HEK293 (cell line): ENCODE measurements around the gene USP46.

Source experiments
- CTCF ChIA-PET: fragments of 350-600 bp; formaldehyde crosslinking; extraction: SDS; loops from one replicate; lab custom pipeline; 2021; ENCODE audit warnings: antibody characterized with exemption; lab: Yijun Ruan, JAX
- POLR2A ChIA-PET: fragments of 300-600 bp; formaldehyde crosslinking; extraction: SDS; loops from one replicate; lab custom pipeline; 2020; ENCODE audit warnings: antibody characterized with exemption, inconsistent platforms; lab: Yijun Ruan, JAX
- H3K27ac ChIP-seq: fragments of 200-500 bp; sonication (Bioruptor generic); 2 replicates; pipeline ENCODE4 v1.5.1; 2014; ENCODE audit warnings: low read depth, low read length, control low read depth, inconsistent platforms; ENCODE audit errors: extremely low read depth
- H3K36me3 ChIP-seq, 2 experiments: fragments of 200-500 bp in 1 of 2; sonication (Bioruptor generic) in 1 of 2; 1 replicate in 1 of 2; 2 replicates in 1 of 2; pipeline ENCODE4 v1.5.1; 2014 to 2017; ENCODE audit warnings: inconsistent platforms in 2 of 2, low read length in 2 of 2; ENCODE audit not compliant: control insufficient read depth in 2 of 2, insufficient read depth in 1 of 2
- H3K4me1 ChIP-seq: fragments of 200-500 bp; sonication (Bioruptor generic); 2 replicates; pipeline ENCODE4 v1.5.1; 2014; ENCODE audit warnings: mild to moderate bottlenecking, low read length, inconsistent platforms; ENCODE audit not compliant: control insufficient read depth, insufficient read depth
- H3K4me3 ChIP-seq: 2 replicates; pipeline ENCODE4 v1.5.1; 2011; ENCODE audit warnings: low read depth, mild to moderate bottlenecking, control low read depth, low read length, moderate library complexity
- H3K9me3 ChIP-seq: fragments of 200-500 bp; sonication (Bioruptor generic); 2 replicates; pipeline ENCODE4 v1.5.1; 2014; ENCODE audit warnings: low read depth, low read length, inconsistent platforms; ENCODE audit not compliant: control insufficient read depth, insufficient read depth
- GLIS1 ChIP-seq: fragments of 450-650 bp; formaldehyde crosslinking; IDR thresholded peaks from 2 replicates; pipeline ENCODE4 v1.5.1; 2016; ENCODE audit warnings: missing biosample characterization, missing genetic modification characterization
- KLF1 ChIP-seq: fragments of 450-650 bp; formaldehyde crosslinking; IDR thresholded peaks from 2 replicates; pipeline ENCODE4 v1.5.1; 2016; ENCODE audit warnings: missing biosample characterization, missing genetic modification characterization
- ZNF133 ChIP-seq: fragments of 450-650 bp; formaldehyde crosslinking; IDR thresholded peaks from 2 replicates; pipeline ENCODE4 v1.5.1; 2016; ENCODE audit warnings: missing biosample characterization, missing genetic modification characterization
- ZNF146 ChIP-seq: fragments of 450-650 bp; formaldehyde crosslinking; IDR thresholded peaks from 2 replicates; pipeline ENCODE4 v1.5.1; 2016; ENCODE audit warnings: missing biosample characterization, missing genetic modification characterization
- ZNF18 ChIP-seq: fragments of 450-650 bp; formaldehyde crosslinking; IDR thresholded peaks from 2 replicates; pipeline ENCODE4 v1.5.1; 2016; ENCODE audit warnings: missing biosample characterization, missing genetic modification characterization
- ZNF211 ChIP-seq: fragments of 450-650 bp; formaldehyde crosslinking; IDR thresholded peaks from 2 replicates; pipeline ENCODE4 v1.5.1; 2016; ENCODE audit warnings: low read depth, missing biosample characterization, missing genetic modification characterization
- ZNF266 ChIP-seq: fragments of 450-650 bp; formaldehyde crosslinking; IDR thresholded peaks from 2 replicates; pipeline ENCODE4 v1.5.1; 2016; ENCODE audit warnings: missing biosample characterization, missing genetic modification characterization, low read depth
- ZNF274 ChIP-seq, 2 experiments: fragments of 200-500 bp in 1 of 2; fragments of 450-650 bp in 1 of 2; sonication (Bioruptor generic) in 1 of 2; formaldehyde crosslinking in 1 of 2; IDR thresholded peaks; 2 replicates each; pipeline versions ENCODE4 v1.5.1 to v1.6.1; 2014 to 2016; ENCODE audit warnings: borderline replicate concordance in 1 of 2, inconsistent platforms in 1 of 2, low read length in 1 of 2, missing biosample characterization in 1 of 2, missing genetic modification characterization in 1 of 2
- ZNF280D ChIP-seq: fragments of 450-650 bp; formaldehyde crosslinking; IDR thresholded peaks from 2 replicates; pipeline ENCODE4 v1.5.1; 2016; ENCODE audit warnings: missing biosample characterization, missing genetic modification characterization
- ZNF426 ChIP-seq: fragments of 450-650 bp; formaldehyde crosslinking; IDR thresholded peaks from 2 replicates; pipeline ENCODE4 v1.5.1; 2017; ENCODE audit warnings: missing biosample characterization, missing genetic modification characterization, mild to moderate bottlenecking, inconsistent platforms, moderate library complexity
- ZNF529 ChIP-seq: fragments of 450-650 bp; formaldehyde crosslinking; IDR thresholded peaks from 2 replicates; pipeline ENCODE4 v1.5.1; 2017; ENCODE audit warnings: missing genetic modification characterization, missing biosample characterization; ENCODE audit not compliant: insufficient replicate concordance
- ZNF544 ChIP-seq: fragments of 450-650 bp; formaldehyde crosslinking; IDR thresholded peaks from 2 replicates; pipeline ENCODE4 v1.5.0; 2017; ENCODE audit warnings: missing biosample characterization, missing genetic modification characterization
- ZNF558 ChIP-seq: fragments of 450-650 bp; formaldehyde crosslinking; IDR thresholded peaks from 2 replicates; pipeline ENCODE4 v1.5.1; 2016; ENCODE audit warnings: missing biosample characterization, missing genetic modification characterization
- ZNF658 ChIP-seq: fragments of 450-650 bp; formaldehyde crosslinking; IDR thresholded peaks from 2 replicates; pipeline ENCODE4; 2016; ENCODE audit warnings: missing biosample characterization, missing genetic modification characterization
- ZNF664 ChIP-seq: fragments of 450-650 bp; formaldehyde crosslinking; IDR thresholded peaks from 2 replicates; pipeline ENCODE4 v1.5.1; 2016; ENCODE audit warnings: missing biosample characterization, missing genetic modification characterization
- ZNF701 ChIP-seq: fragments of 450-650 bp; formaldehyde crosslinking; IDR thresholded peaks from 2 replicates; pipeline ENCODE4 v1.5.1; 2016; ENCODE audit warnings: missing biosample characterization, missing genetic modification characterization
- ZNF704 ChIP-seq: fragments of 450-650 bp; formaldehyde crosslinking; IDR thresholded peaks from 2 replicates; pipeline ENCODE4 v1.5.1; 2016; ENCODE audit warnings: missing biosample characterization, missing genetic modification characterization
- ZSCAN30 ChIP-seq: fragments of 450-650 bp; IDR thresholded peaks from 2 replicates; pipeline ENCODE4 v1.5.1; 2018; ENCODE audit warnings: missing biosample characterization, mild to moderate bottlenecking, missing genetic modification characterization, moderate library complexity
- TF ChIP-seq, protein P1 (sequence below): fragments of 450-650 bp; formaldehyde crosslinking; IDR thresholded peaks from 2 replicates; pipeline ENCODE4 v1.5.1; 2016; ENCODE audit warnings: missing biosample characterization, missing genetic modification characterization
- TF ChIP-seq, protein P2 (sequence below): sonication (generic); formaldehyde crosslinking; IDR thresholded peaks from 2 replicates; pipeline ENCODE4 v1.8.1; 2022; ENCODE audit warnings: mild to moderate bottlenecking, moderate library complexity, missing genetic modification reagents

The USP46 gene

GRCh38 chr4:52577624-52577962, 81.5 kb downstream of the USP46 start:
- Histone ChIP-seq H3K9me3 (no peaks in the 10 kb centered on the region), H3K27ac (no peak overlapping the region), H3K4me1 (no peaks in the 10 kb centered on the region), H3K36me3 (no peaks in the 10 kb centered on the region), H3K4me3 (no peak overlapping the region)
- CTCF ChIA-PET, result interaction anchor here (1.2 kb wide), 1 partner anchor 10 kb away, joined by 5 read pairs; no protein-coding TSS in a partner anchor
- POLR2A ChIA-PET, result no interaction called here
- TF ChIP-seq ZNF658 (no peak), GLIS1 (tag by site-specific recombination) (no peak), ZNF544 (tag by site-specific recombination) (no peak), ZNF529 (tag by site-specific recombination) (no peak), ZNF266 (tag by site-specific recombination) (no peak), ZNF133 (tag by site-specific recombination) (no peak), ZNF274 (IDR thresholded peaks at IDR 0.05; ENCODE audit: low read length) (no peak), ZNF274 (tag by site-specific recombination; IDR thresholded peaks at IDR 0.05; ENCODE audit: borderline replicate concordance) (no peak), ZNF701 (tag by site-specific recombination) (no peak), ZSCAN30 (tag by site-specific recombination) (no peak), ZNF558 (no peak), ZNF426 (tag by site-specific recombination) (no peak), ZNF146 (no peak), ZNF280D (tag by site-specific recombination) (no peak), ZNF664 (no peak), ZNF211 (tag by site-specific recombination) (no peak), ZNF18 (tag by site-specific recombination) (no peak), ZNF704 (tag by site-specific recombination) (no peak), KLF1 (no peak)
- TF ChIP-seq, protein P1, sequence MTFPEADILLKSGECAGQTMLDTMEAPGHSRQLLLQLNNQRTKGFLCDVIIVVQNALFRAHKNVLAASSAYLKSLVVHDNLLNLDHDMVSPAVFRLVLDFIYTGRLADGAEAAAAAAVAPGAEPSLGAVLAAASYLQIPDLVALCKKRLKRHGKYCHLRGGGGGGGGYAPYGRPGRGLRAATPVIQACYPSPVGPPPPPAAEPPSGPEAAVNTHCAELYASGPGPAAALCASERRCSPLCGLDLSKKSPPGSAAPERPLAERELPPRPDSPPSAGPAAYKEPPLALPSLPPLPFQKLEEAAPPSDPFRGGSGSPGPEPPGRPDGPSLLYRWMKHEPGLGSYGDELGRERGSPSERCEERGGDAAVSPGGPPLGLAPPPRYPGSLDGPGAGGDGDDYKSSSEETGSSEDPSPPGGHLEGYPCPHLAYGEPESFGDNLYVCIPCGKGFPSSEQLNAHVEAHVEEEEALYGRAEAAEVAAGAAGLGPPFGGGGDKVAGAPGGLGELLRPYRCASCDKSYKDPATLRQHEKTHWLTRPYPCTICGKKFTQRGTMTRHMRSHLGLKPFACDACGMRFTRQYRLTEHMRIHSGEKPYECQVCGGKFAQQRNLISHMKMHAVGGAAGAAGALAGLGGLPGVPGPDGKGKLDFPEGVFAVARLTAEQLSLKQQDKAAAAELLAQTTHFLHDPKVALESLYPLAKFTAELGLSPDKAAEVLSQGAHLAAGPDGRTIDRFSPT (tag by site-specific recombination), result no peak
- TF ChIP-seq, protein P2, sequence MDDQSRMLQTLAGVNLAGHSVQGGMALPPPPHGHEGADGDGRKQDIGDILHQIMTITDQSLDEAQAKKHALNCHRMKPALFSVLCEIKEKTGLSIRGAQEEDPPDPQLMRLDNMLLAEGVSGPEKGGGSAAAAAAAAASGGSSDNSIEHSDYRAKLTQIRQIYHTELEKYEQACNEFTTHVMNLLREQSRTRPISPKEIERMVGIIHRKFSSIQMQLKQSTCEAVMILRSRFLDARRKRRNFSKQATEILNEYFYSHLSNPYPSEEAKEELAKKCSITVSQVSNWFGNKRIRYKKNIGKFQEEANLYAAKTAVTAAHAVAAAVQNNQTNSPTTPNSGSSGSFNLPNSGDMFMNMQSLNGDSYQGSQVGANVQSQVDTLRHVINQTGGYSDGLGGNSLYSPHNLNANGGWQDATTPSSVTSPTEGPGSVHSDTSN (CRISPR knock-in tag), result no peak
